H1 (cell line): ENCODE measurements around the gene OR4K5. TPM values are rescaled to one million over a fixed set of nuclear protein-coding genes. Genes with fewer than 3 reads are reported as not detected.

Experiments
- CTCF ChIA-PET: fragments of 300-600 bp; sonication (Branson Sonifier 250); formaldehyde crosslinking; loops from one replicate; lab custom pipeline; 2021; ENCODE audit not compliant: partially characterized antibody; lab: Charles Lee
- POLR2A ChIA-PET: fragments of 300-600 bp; sonication (Branson Sonifier 250); formaldehyde crosslinking; loops from one replicate; lab custom pipeline; 2021; ENCODE audit warnings: inconsistent platforms; ENCODE audit not compliant: partially characterized antibody; lab: Charles Lee
- DNase-seq, 2 experiments: peaks; one replicate each; pipeline versions ENCODE4 v3.0.0 to v3.0.0-alpha.2; 2010 to 2022; ENCODE audit warnings: low spot score in 2 of 2, low read depth in 1 of 2, mixed read lengths in 1 of 2
- FAIRE-seq: peaks from 2 replicates; lab custom pipeline; 2011; peaks lifted over from hg19 to GRCh38; lab: Jason Lieb, UNC
- H2AFZ ChIP-seq: 2 replicates; pipeline ENCODE4 v1.8.1; 2012; ENCODE audit warnings: low read length, inconsistent platforms
- H2AK5ac ChIP-seq: 2 replicates; pipeline ENCODE4 v1.6.1; 2013; ENCODE audit warnings: low read depth, low read length
- H2BK120ac ChIP-seq: replicated peaks from 2 replicates; pipeline ENCODE3; 2013; ENCODE audit warnings: low read depth, low read length, inconsistent platforms
- H2BK12ac ChIP-seq: 2 replicates; pipeline ENCODE4 v1.6.1; 2013; ENCODE audit warnings: low read depth, low read length
- H2BK15ac ChIP-seq: 2 replicates; pipeline ENCODE4 v1.6.1; 2013; ENCODE audit warnings: low read length
- H2BK20ac ChIP-seq: 2 replicates; pipeline ENCODE4 v1.6.1; 2013; ENCODE audit warnings: low read length
- H2BK5ac ChIP-seq: 2 replicates; pipeline ENCODE4 v1.6.1; 2013; ENCODE audit warnings: low read depth, low read length
- H3K14ac ChIP-seq: 2 replicates; pipeline ENCODE4 v1.6.1; 2013; ENCODE audit warnings: inconsistent platforms; ENCODE audit not compliant: insufficient read length
- H3K18ac ChIP-seq: 2 replicates; pipeline ENCODE4 v1.6.1; 2013; ENCODE audit warnings: low read length; ENCODE audit errors: extremely low read depth
- H3K23ac ChIP-seq: 2 replicates; pipeline ENCODE4 v1.6.1; 2013; ENCODE audit warnings: inconsistent platforms; ENCODE audit not compliant: insufficient read length
- H3K23me2 ChIP-seq: 2 replicates; pipeline ENCODE4 v1.6.1; 2013; ENCODE audit warnings: low read depth, low read length
- H3K27ac ChIP-seq: 2 replicates; pipeline ENCODE4 v1.6.1; 2011; ENCODE audit warnings: low read depth, low read length, inconsistent platforms
- H3K27me3 ChIP-seq, 4 experiments: replicated peaks in 1 of 4; 1 replicate in 1 of 4; 2 replicates in 3 of 4; pipeline versions ENCODE4 v1.6.1 to v1.8.1; 2011 to 2013; ENCODE audit warnings: low read length in 3 of 4, mild to moderate bottlenecking in 3 of 4, inconsistent platforms in 2 of 4, mixed read lengths in 2 of 4, moderate library complexity in 1 of 4; ENCODE audit not compliant: control insufficient read depth in 3 of 4, insufficient read depth in 3 of 4; ENCODE audit errors: extremely low read depth in 1 of 4
- H3K36me3 ChIP-seq, 4 experiments: 2 replicates each; pipeline versions ENCODE4 v1.6.1 to v1.8.1; 2011 to 2013; ENCODE audit warnings: mild to moderate bottlenecking in 4 of 4, low read length in 3 of 4, moderate library complexity in 2 of 4, control low read depth in 1 of 4, inconsistent platforms in 1 of 4; ENCODE audit not compliant: insufficient read depth in 4 of 4, control insufficient read depth in 2 of 4
- H3K4ac ChIP-seq: replicated peaks from 2 replicates; pipeline ENCODE3; 2013; ENCODE audit warnings: low read length, low read depth, mixed read lengths, inconsistent platforms; ENCODE audit not compliant: insufficient read length
- H3K4me1 ChIP-seq, 4 experiments: replicated peaks in 1 of 4; 1 replicate in 1 of 4; 2 replicates in 3 of 4; pipeline versions ENCODE4 v1.6.1 to v1.8.1; 2011 to 2013; ENCODE audit warnings: low read length in 3 of 4, inconsistent platforms in 2 of 4, mixed read lengths in 1 of 4; ENCODE audit not compliant: insufficient read depth in 4 of 4, control insufficient read depth in 3 of 4
- H3K4me2 ChIP-seq, 2 experiments: 2 replicates each; pipeline versions ENCODE4 v1.6.1 to v1.8.1; 2011 to 2013; ENCODE audit warnings: low read depth in 2 of 2, low read length in 2 of 2, control low read depth in 1 of 2, inconsistent platforms in 1 of 2, mild to moderate bottlenecking in 1 of 2; ENCODE audit not compliant: insufficient read depth in 1 of 2
- H3K4me3 ChIP-seq, 4 experiments: fragments of 200-600, 300-600 bp in 1 of 4; sonication (generic), shearing (Covaris generic), sonication (Bioruptor Twin) in 1 of 4; 2 replicates each; pipeline versions ENCODE4 v1.5.1 to v1.8.1; 2011 to 2016; ENCODE audit warnings: low read length in 4 of 4, low read depth in 3 of 4, control low read depth in 2 of 4, inconsistent platforms in 2 of 4, mild to moderate bottlenecking in 2 of 4, mixed read lengths in 1 of 4, moderate library complexity in 1 of 4; ENCODE audit not compliant: insufficient read depth in 2 of 4; ENCODE audit errors: extremely low read depth in 1 of 4
- H3K56ac ChIP-seq: replicated peaks from 2 replicates; pipeline ENCODE3; 2013; ENCODE audit warnings: low read depth, mild to moderate bottlenecking, mixed read lengths, low read length, inconsistent platforms; ENCODE audit not compliant: insufficient read length
- H3K79me1 ChIP-seq: 2 replicates; pipeline ENCODE4 v1.6.1; 2013; ENCODE audit warnings: low read depth, low read length, control low read depth
- H3K79me2 ChIP-seq, 2 experiments: 2 replicates each; pipeline versions ENCODE4 v1.6.1 to v1.8.1; 2012 to 2013; ENCODE audit warnings: low read length in 2 of 2, mild to moderate bottlenecking in 2 of 2, inconsistent platforms in 1 of 2; ENCODE audit not compliant: insufficient read depth in 2 of 2, control insufficient read depth in 1 of 2
- H3K9ac ChIP-seq, 4 experiments: replicated peaks in 1 of 4; 1 replicate in 1 of 4; 2 replicates in 3 of 4; pipeline versions ENCODE4 v1.6.1 to v1.8.1; 2011 to 2013; ENCODE audit warnings: low read depth in 3 of 4, low read length in 3 of 4, control low read depth in 2 of 4, mild to moderate bottlenecking in 2 of 4, moderate library complexity in 2 of 4, inconsistent platforms in 1 of 4; ENCODE audit errors: extremely low read depth in 1 of 4
- H3K9me3 ChIP-seq, 2 experiments: 2 replicates each; pipeline versions ENCODE4 v1.6.1 to v1.8.1; 2012 to 2013; ENCODE audit warnings: mild to moderate bottlenecking in 2 of 2, moderate library complexity in 2 of 2, control low read depth in 1 of 2, inconsistent platforms in 1 of 2, low read depth in 1 of 2, low read length in 1 of 2, mixed read lengths in 1 of 2; ENCODE audit not compliant: insufficient read depth in 2 of 2
- H4K20me1 ChIP-seq, 2 experiments: replicated peaks in 1 of 2; 2 replicates each; pipeline versions ENCODE3 to v1.8.1; 2011 to 2013; ENCODE audit warnings: inconsistent platforms in 2 of 2, low read length in 2 of 2, mild to moderate bottlenecking in 1 of 2; ENCODE audit not compliant: insufficient read depth in 2 of 2, control insufficient read depth in 1 of 2
- H4K5ac ChIP-seq: 2 replicates; pipeline ENCODE4 v1.6.1; 2013; ENCODE audit warnings: low read length, low read depth, mixed read lengths, inconsistent platforms; ENCODE audit not compliant: insufficient read length
- H4K8ac ChIP-seq: 2 replicates; pipeline ENCODE4 v1.8.0; 2013; ENCODE audit warnings: mild to moderate bottlenecking, moderate library complexity, low read length, inconsistent platforms; ENCODE audit not compliant: insufficient read depth; ENCODE audit errors: extremely low read depth
- H4K91ac ChIP-seq: replicated peaks from 2 replicates; pipeline ENCODE3; 2013; ENCODE audit warnings: low read length, mixed read lengths, inconsistent platforms; ENCODE audit not compliant: insufficient read length
- EGR1 ChIP-seq: IDR thresholded peaks from 2 replicates; pipeline ENCODE4 v1.6.1; 2011; ENCODE audit warnings: low read depth, low read length, borderline replicate concordance
- NANOG ChIP-seq: IDR thresholded peaks from 2 replicates; pipeline ENCODE4 v1.6.1; 2011; ENCODE audit warnings: low read length, low read depth, mild to moderate bottlenecking, inconsistent platforms; ENCODE audit not compliant: insufficient read depth, poor library complexity, severe bottlenecking
- long read RNA-seq, 2 experiments: library from RNA in 1 of 2; library from capped mRNA in 1 of 2; stranded (forward); transcript quantifications; one replicate each; pipeline ENCODE4 v2.0.0, GENCODE V29; 2021; ENCODE audit warnings: inconsistent platforms in 1 of 2
- polyA minus RNA-seq, 3 experiments: library from RNA; depleted of rRNA, polyadenylated mRNA; stranded (reverse); fragments of >200 nt; gene quantifications; 1 replicate in 2 of 3; 2 replicates in 1 of 3; pipeline ENCODE4 v1.2.3, GENCODE V29; 2011
- polyA plus RNA-seq, 7 experiments: library from polyadenylated mRNA; depleted of rRNA in 3 of 7; stranded (reverse) in 5 of 7; unstranded in 2 of 7; fragments of >200 nt in 5 of 7; fragments of 200-250 nt in 2 of 7; gene quantifications; 1 replicate in 5 of 7; 2 replicates in 1 of 7; 4 replicates in 1 of 7; pipeline versions ENCODE4 v1.2.1 to v1.2.3, GENCODE V29; 2011 to 2013; ENCODE audit warnings: missing spikeins in 2 of 7, mixed read lengths in 2 of 7
- total RNA-seq: library from RNA; stranded (reverse); fragmentation: NEBNext Ultra II Directional; extraction: Animal tissue kit (Norgen Biotek cat#: 25700); gene quantifications from 2 replicates; pipeline ENCODE4 v1.2.1, GENCODE V29; 2021

The OR4K5 gene, protein sequence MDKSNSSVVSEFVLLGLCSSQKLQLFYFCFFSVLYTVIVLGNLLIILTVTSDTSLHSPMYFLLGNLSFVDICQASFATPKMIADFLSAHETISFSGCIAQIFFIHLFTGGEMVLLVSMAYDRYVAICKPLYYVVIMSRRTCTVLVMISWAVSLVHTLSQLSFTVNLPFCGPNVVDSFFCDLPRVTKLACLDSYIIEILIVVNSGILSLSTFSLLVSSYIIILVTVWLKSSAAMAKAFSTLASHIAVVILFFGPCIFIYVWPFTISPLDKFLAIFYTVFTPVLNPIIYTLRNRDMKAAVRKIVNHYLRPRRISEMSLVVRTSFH
- total RNA-seq: not detected in 2 replicates
- polyA plus RNA-seq (2011; rRNA removed): not detected in 2 replicates
- polyA plus RNA-seq (2011; cell fraction: cytosol; rRNA removed): not detected
- polyA plus RNA-seq (2011; cell fraction: nucleus; rRNA removed): not detected
- not detected in 4 replicates for polyA plus RNA-seq (2012, experiment 1 of 2)
- not detected for polyA plus RNA-seq (2012, experiment 2 of 2)
- not detected for polyA plus RNA-seq (2013, experiment 1 of 2)
- polyA plus RNA-seq (2013, experiment 2 of 2): not detected
- polyA minus RNA-seq (2011; rRNA and poly(A)+ RNA removed): not detected in 2 replicates
- not detected for polyA minus RNA-seq (2011; cell fraction: cytosol; rRNA and poly(A)+ RNA removed)
- polyA minus RNA-seq (2011; cell fraction: nucleus; rRNA and poly(A)+ RNA removed): not detected
- long read RNA-seq, experiment 1: 0 reads
- long read RNA-seq, experiment 2: 0 reads

DNA sequence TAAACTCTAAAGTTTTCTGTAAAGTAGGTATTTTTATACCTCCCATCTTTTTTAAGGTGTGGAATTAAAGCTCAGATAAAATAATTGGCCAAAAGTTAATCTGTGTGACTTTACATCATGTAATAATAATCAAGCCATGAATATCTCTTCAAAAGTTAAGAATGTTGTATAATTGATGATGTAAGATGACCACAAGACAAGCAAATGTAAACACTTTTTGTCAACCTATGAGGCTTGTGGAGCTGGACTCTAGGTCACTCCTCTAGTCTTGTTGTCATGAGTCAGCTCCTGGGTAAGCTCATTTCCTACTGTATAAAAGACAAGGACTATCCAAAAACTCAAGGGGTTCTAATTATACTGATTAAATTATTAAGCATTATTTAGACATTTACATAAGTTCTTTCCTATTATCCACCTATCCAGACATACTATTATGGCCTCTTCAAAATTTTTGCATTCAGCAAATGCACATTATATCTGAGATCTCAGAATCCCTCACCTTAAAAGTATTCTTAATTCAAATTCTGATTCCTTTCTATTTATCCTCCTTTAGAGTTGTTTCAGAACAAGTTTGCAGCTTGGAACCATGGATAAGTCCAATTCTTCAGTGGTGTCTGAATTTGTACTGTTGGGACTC, at the start of gene OR4K5:
Gene OR4K5 (plus strand): TSS at position 587 of the 637 bp plus-strand sequence. CDS start 0 bp downstream, at position 587.
- Histone ChIP-seq H3K4ac (no peak within 1 kb of the TSS), H3K4me3 (no peak within 1 kb of the TSS), H2BK20ac (no peak within 1 kb of the TSS), H3K4me1 (no peaks in the 10 kb centered on the region), H3K36me3 (peaks cover 0 to 3% (median 0%) of the 10 kb centered on the region in 4 experiments; a peak in 1 of 8 replicates), H3K79me2 (no peaks in the 10 kb centered on the region), H3K56ac (no peak within 1 kb of the TSS), H2BK15ac (no peak within 1 kb of the TSS), H3K23ac (no peak within 1 kb of the TSS), H3K27ac (no peak within 1 kb of the TSS), H4K20me1 (no peaks in the 10 kb centered on the region), H3K27me3 (no peaks in the 10 kb centered on the region), H2BK12ac (no peak within 1 kb of the TSS), H4K5ac (no peak within 1 kb of the TSS), H3K23me2 (no peaks in the 10 kb centered on the region), H2AFZ (no peak within 1 kb of the TSS), H3K79me1 (no peaks in the 10 kb centered on the region), H4K8ac (no peak within 1 kb of the TSS), H3K4me2 (no peak within 1 kb of the TSS), H3K18ac (no peak within 1 kb of the TSS), H2BK5ac (no peak within 1 kb of the TSS), H3K14ac (no peak within 1 kb of the TSS), H4K91ac (no peak within 1 kb of the TSS), H2BK120ac (no peak within 1 kb of the TSS), H2AK5ac (no peak within 1 kb of the TSS), H3K9ac (no peak within 1 kb of the TSS), H3K9me3 (peaks cover 55 to 62% of the 10 kb centered on the region in 2 experiments)
- TF ChIP-seq NANOG (no peak), EGR1 (no peak)
- POLR2A ChIA-PET: no interaction called here
- FAIRE-seq (no peak), DNase-seq (no peak)
- CTCF ChIA-PET: no interaction called here
